Measurements from ENCODE around the gene CUL5. TPM values are rescaled to one million over a fixed set of nuclear protein-coding genes. Genes with fewer than 3 reads are reported as not detected.

Gene CUL5
- total RNA-seq = 37.5 TPM
- long read RNA-seq, full-length matches to known transcripts = 4 of 36 reads
- long read RNA-seq, partial matches to known transcripts = 21 of 36 reads
- long read RNA-seq, other reads (novel, unspliced or antisense) = 11 of 36 reads

DNA sequence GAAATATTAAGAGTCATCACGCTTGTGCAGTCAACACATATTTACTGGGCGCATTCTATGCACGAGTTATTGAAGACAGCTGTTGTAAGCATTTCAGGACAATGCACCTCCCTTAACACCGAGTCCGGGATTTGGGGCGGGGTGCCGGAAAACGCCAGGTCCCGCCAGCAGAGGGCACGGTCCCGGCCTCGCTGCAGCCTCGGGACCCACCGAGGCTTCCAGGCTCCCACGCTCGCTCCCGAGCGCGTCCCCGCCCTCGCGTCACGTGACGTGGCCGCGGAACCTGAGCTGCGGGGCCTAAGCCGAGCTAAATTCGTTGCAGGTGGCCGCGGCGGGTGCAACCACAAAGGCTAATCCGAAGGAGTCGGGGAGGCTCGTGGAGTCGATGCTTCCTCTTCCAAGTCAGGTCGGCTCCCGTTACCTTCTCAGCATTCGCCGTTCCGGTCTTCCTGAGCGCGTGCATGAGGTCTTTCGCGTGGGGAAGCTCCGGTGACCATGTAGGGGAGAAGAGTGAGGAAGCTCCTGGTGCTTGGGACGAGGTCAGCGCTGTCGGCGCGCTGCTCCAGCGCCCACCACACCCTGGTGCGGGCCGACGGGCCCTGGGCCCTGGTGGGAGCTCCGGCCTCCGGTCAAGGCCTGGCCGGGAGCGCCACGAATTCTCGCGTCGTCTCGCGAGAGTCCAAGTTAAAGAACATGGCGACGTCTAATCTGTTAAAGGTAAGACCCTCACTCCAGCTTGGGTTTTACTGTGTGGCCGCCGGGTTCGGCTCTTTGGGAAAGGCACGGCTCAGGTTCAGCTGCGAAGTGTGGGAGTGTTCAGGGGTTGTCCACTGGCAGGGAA, at the start of gene CUL5:
TSS of gene CUL5 (plus strand) at position 243 of the 841 bp plus-strand sequence. CDS start at position 694, 451 bp downstream.
- peak; percentile 96 for DNase-seq (ENCODE audit: low spot score)
- intact Hi-C loops (cut with DNase I) = loop anchor here (5.0 to 10.0 kb wide), 2 partner anchors 113 to 216 kb away; partner anchors contain the start of genes ACAT1, ATM and NPAT

GRCh38 chr11:107961480-107961879, 47.2 kb upstream of the CUL5 start:
- intact Hi-C loops (cut with DNase I) = no loop called here
- DNase-seq (ENCODE audit: low spot score) = no peak

DNA sequence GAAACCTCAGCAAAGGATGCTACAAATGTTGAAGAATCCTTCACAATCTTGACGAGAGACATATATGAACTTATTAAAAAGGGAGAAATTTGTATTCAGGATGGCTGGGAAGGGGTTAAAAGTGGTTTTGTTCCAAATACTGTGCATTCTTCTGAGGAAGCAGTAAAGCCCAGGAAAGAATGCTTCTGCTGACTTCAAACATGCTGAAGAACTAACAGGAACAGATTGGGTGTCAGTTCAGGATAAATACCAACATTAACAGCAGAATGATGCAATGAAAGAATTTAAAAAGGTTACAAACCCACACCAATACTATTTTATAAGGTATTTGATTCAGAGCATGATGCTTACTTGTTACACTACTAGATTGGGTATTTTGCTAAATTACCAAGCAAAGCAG, 46.5 kb upstream of the CUL5 start:
- DNase-seq (ENCODE audit: low spot score) = no peak
- intact Hi-C loops (cut with DNase I) = no loop called here

- DNase-seq (ENCODE audit: low spot score) = no peak
- intact Hi-C loops (cut with DNase I) = no loop called here
Measured at GRCh38 chr11:107963091-107963490, 45.6 kb upstream of the CUL5 start.

DNA sequence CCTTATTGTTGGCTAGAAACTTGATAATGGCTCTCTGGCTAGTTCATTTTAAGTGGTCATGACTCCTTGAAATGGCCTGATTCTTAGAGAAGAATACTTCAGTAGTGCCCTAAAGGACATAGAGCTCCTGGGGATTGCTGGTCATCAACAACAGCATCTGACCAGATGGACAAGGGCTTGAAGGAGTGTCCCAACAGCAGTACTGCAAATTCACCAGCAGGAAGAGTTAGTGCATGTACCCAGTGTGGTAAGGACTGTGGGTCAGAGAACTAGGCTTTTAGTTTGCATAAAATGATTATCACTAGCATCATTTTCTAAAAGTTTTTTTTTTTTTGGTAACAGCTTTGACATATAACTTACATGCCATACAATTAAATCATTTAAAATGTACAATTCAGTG, 39.5 kb upstream of the CUL5 start:
- no peak for DNase-seq (ENCODE audit: low spot score)
- intact Hi-C loops (cut with DNase I) = no loop called here

DNA sequence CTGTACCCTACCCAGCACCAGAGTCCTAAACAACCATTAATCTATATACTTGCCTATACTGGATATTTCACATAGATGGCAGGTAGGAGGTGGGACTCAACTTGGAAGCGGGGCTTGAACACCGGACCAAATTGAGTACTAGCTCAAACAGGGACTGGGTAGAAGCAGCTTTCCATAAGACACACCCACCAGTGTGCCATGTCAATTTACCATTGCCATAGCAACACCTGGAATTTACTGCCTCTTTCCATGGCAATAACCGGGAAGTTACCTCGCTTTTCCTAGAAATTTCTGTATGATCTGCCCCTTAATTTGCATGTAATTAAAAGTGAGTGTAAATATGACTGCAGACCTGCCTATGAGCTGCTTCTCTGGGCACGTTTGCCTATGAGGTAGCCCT, 38.6 kb upstream of the CUL5 start:
- intact Hi-C loops (cut with DNase I) = no loop called here
- no peak for DNase-seq (ENCODE audit: low spot score)

DNA sequence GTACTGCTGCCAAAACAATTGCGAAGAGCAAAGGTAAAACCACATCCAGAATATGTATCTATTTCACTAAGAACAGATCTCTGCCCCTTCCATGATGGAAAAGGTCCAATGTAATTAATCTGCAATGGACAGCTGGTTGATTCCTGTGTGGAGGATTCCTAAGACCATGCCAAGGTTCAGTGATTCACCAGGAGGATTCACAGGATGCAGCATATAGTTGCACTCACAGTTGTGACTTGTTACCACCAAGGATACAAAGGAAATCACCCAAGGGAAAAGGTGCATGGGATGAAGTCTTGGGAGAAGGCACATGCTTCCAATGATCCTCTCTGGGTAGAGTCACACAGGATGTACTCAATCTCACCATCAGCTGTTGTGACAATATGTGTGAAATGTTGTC, 35.1 kb upstream of the CUL5 start:
- intact Hi-C loops (cut with DNase I) = no loop called here
- DNase-seq (ENCODE audit: low spot score) = no peak

GRCh38 chr11:107988397-107989158, 20.1 kb upstream of the CUL5 start:
- no peak for DNase-seq (ENCODE audit: low spot score)
- intact Hi-C loops (cut with DNase I) = no loop called here

- intact Hi-C loops (cut with DNase I) = no loop called here
- DNase-seq (ENCODE audit: low spot score) = no peak
Measured at GRCh38 chr11:107991868-107992414, 16.8 kb upstream of the CUL5 start.

GRCh38 chr11:107996006-107996776, 12.5 kb upstream of the CUL5 start:
- intact Hi-C loops (cut with DNase I) = no loop called here
- DNase-seq (ENCODE audit: low spot score) = no peak

DNA sequence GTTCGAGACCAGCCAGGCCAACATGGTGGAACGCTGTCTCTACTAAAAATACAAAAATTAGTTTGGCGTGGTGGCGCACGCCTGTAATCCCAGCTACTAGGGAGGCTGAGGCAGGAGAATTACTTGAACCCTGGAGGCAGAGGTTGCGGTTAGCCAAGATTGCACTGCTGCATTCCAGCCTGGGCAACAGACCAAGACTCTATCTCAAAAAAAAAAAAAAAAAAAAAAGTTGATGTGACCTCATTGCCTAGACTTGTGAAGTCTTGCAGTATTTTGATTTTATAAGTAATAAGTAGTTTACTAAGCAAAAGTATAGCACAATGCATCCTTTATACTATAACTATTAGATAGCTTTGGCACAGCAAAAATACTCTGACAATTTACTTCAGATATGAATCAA, 9.9 kb upstream of the CUL5 start:
- intact Hi-C loops (cut with DNase I) = no loop called here

GRCh38 chr11:107999759-108000455, 8.8 kb upstream of the CUL5 start:
- DNase-seq (ENCODE audit: low spot score) = no peak
- intact Hi-C loops (cut with DNase I) = loop anchor here (10.0 kb wide), 1 partner anchor 225 kb away; the partner anchor contains the start of genes ATM and NPAT

More for the DNA sequence above, 9.9 kb upstream of the CUL5 start:
- DNase-seq (ENCODE audit: low spot score) = no peak

- intact Hi-C loops (cut with DNase I) = loop anchor here (10.0 kb wide), 1 partner anchor 222 kb away; the partner anchor contains the start of genes ATM and NPAT
Measured at GRCh38 chr11:108002476-108002875, 6.2 kb upstream of the CUL5 start.

GRCh38 chr11:108003623-108004022, 5.1 kb upstream of the CUL5 start:
- no peak for DNase-seq (ENCODE audit: low spot score)
- intact Hi-C loops (cut with DNase I) = loop anchor here (10.0 kb wide), 1 partner anchor 221 kb away; the partner anchor contains the start of genes ATM and NPAT

More at GRCh38 chr11:108002476-108002875, 6.2 kb upstream of the CUL5 start:
- no peak for DNase-seq (ENCODE audit: low spot score)

GRCh38 chr11:108007819-108008218, 879 bp upstream of the CUL5 start:
- intact Hi-C loops (cut with DNase I) = loop anchor here (5.0 to 10.0 kb wide), 2 partner anchors 114 to 217 kb away; partner anchors contain the start of genes ACAT1, ATM and NPAT
- no peak for DNase-seq (ENCODE audit: low spot score)

GRCh38 chr11:108009497-108010370, 1.0 kb downstream of the CUL5 start:
- no peak for DNase-seq (ENCODE audit: low spot score)
- intact Hi-C loops (cut with DNase I) = loop anchor here (5.0 to 10.0 kb wide), 2 partner anchors 113 to 215 kb away; partner anchors contain the start of genes ACAT1, ATM and NPAT

- no peak for DNase-seq (ENCODE audit: low spot score)
- intact Hi-C loops (cut with DNase I) = no loop called here
Measured at GRCh38 chr11:108012139-108012725, 3.5 kb downstream of the CUL5 start.

Data from cardiac septum (tissue), 1 donor.